ENCODE results near the gene COL23A1.

GRCh38 chr5:178385496-178385890 is 204.7 kb downstream of the COL23A1 start:
- no peak for TF ChIP-seq POLR2A (IDR thresholded peaks at IDR 0.05; ENCODE audit: low read length)
- no peak for TF ChIP-seq GATA1 (IDR thresholded peaks at IDR 0.05; ENCODE audit: low read depth, low read length)
